Caco-2 (cell line): ENCODE measurements around the gene PACS2. TPM values are rescaled to one million over a fixed set of nuclear protein-coding genes. Genes with fewer than 3 reads are reported as not detected.

ENCODE experiments used
- BruUV-seq: library from RNA; stranded (reverse); fragments of 400-500 nt; replicated peaks from 2 replicates; lab custom pipeline; 2021; lab: Mats Ljungman, UMichigan
- CTCF ChIA-PET: fragments of 300-600 bp; sonication (Branson Sonifier 250); formaldehyde crosslinking; loops from one replicate; lab custom pipeline; 2022; ENCODE audit warnings: antibody characterized with exemption; lab: Charles Lee
- POLR2A ChIA-PET: fragments of 300-600 bp; sonication (Branson Sonifier 250); formaldehyde crosslinking; loops from one replicate; lab custom pipeline; 2022; ENCODE audit warnings: antibody characterized with exemption; lab: Charles Lee
- DNase-seq, 2 experiments: peaks; one replicate each; pipeline versions ENCODE4 v3.0.0 to v3.0.0-alpha.2; 2020 to 2022
- H3K27me3 ChIP-seq: replicated peaks from 2 replicates; pipeline ENCODE4 v1.6.0; 2011; ENCODE audit warnings: low read length; ENCODE audit not compliant: control insufficient read depth, insufficient read depth
- H3K36me3 ChIP-seq: 2 replicates; pipeline ENCODE4 v1.5.1; 2011; ENCODE audit warnings: low read length; ENCODE audit not compliant: control insufficient read depth, insufficient read depth
- H3K4me1 ChIP-seq: fragments of 250-450 bp; sonication (Bioruptor Pico); 2 replicates; pipeline ENCODE4 v1.5.1; 2020; ENCODE audit warnings: mild to moderate bottlenecking
- H3K4me3 ChIP-seq: 2 replicates; pipeline ENCODE4 v1.5.1; 2011; ENCODE audit warnings: low read depth, mild to moderate bottlenecking, control low read depth, low read length
- H3K9me3 ChIP-seq: fragments of 250-450 bp; sonication (Bioruptor Pico); 2 replicates; pipeline ENCODE4 v1.5.1; 2020; ENCODE audit warnings: mild to moderate bottlenecking, moderate library complexity
- H3K27ac Mint-ChIP-seq: one replicate; pipeline ENCODE4 v1.8.0; 2022; ENCODE audit warnings: mixed read lengths; ENCODE audit not compliant: unreplicated experiment
- H3K27me3 Mint-ChIP-seq: one replicate; pipeline ENCODE4 v1.8.0; 2022; ENCODE audit warnings: mixed read lengths; ENCODE audit not compliant: insufficient read depth, unreplicated experiment
- H3K36me3 Mint-ChIP-seq: one replicate; pipeline ENCODE4 v1.8.0; 2022; ENCODE audit warnings: mild to moderate bottlenecking, mixed read lengths; ENCODE audit not compliant: insufficient read depth, unreplicated experiment
- H3K4me1 Mint-ChIP-seq: one replicate; pipeline ENCODE4 v1.8.0; 2022; ENCODE audit warnings: low read depth, mixed read lengths; ENCODE audit not compliant: unreplicated experiment
- H3K4me3 Mint-ChIP-seq: one replicate; pipeline ENCODE4 v1.8.0; 2022; ENCODE audit warnings: mild to moderate bottlenecking, moderate library complexity, mixed read lengths; ENCODE audit not compliant: unreplicated experiment
- H3K9me3 Mint-ChIP-seq: one replicate; pipeline ENCODE4 v1.8.0; 2022; ENCODE audit warnings: mixed read lengths; ENCODE audit not compliant: unreplicated experiment
- CTCF ChIP-seq, 2 experiments: fragments of 200-600 bp in 1 of 2; IDR thresholded peaks; 1 replicate in 1 of 2; 2 replicates in 1 of 2; pipeline versions ENCODE4 v1.5.1 to v1.8.0; 2011 to 2022; ENCODE audit warnings: antibody characterized with exemption in 1 of 2, control low read depth in 1 of 2, inconsistent platforms in 1 of 2, low read depth in 1 of 2, low read length in 1 of 2, mild to moderate bottlenecking in 1 of 2, moderate library complexity in 1 of 2; ENCODE audit not compliant: insufficient read depth in 1 of 2, severe bottlenecking in 1 of 2, unreplicated experiment in 1 of 2
- intact Hi-C: fragments of 100-400 bp; cut with micrococcal nuclease; formaldehyde crosslinking; loops from one replicate; pipeline ENCODE4 v1.10.0; 2022; ENCODE audit not compliant: unreplicated experiment
- total RNA-seq: library from RNA; stranded (reverse); gene quantifications from 2 replicates; pipeline ENCODE4 v1.2.3, GENCODE V29; 2022

The PACS2 gene
- total RNA-seq, 1 experiment from 2014 or later = 58.1 TPM

GRCh38 chr14:105401699-105402098 lies 87.2 kb downstream of the PACS2 start:
- no peaks in the 10 kb centered on the region for H3K9me3 ChIP-seq
- peaks cover 4% of the 10 kb centered on the region for H3K36me3 ChIP-seq
- POLR2A ChIA-PET = no interaction called here
- no peaks in the 10 kb centered on the region for H3K27me3 ChIP-seq
- Mint-ChIP-seq H3K9me3 (peaks cover 12% of the 10 kb centered on the region), H3K4me3 (no peak overlapping the region), H3K4me1 (no peaks in the 10 kb centered on the region), H3K36me3 (peaks cover 21% of the 10 kb centered on the region), H3K27ac (no peak overlapping the region), H3K27me3 (no peaks in the 10 kb centered on the region)
- no peak for DNase-seq
- no TSS peak for BruUV-seq
- intact Hi-C loops = no loop called here
- H3K4me1 ChIP-seq = peaks cover 6% of the 10 kb centered on the region; the same call in 1 of the 2 replicates
- no peak overlapping the region for H3K4me3 ChIP-seq
- CTCF ChIA-PET = no interaction called here
- TF ChIP-seq CTCF (IDR thresholded peaks at IDR 0.05; ENCODE audit: insufficient read depth in 1 of 2, low read depth in 1 of 2, low read length in 1 of 2, severe bottlenecking in 1 of 2, unreplicated experiment in 1 of 2) = no peak

- Mint-ChIP-seq H3K36me3 (no peaks in the 10 kb centered on the region), H3K27me3 (peaks cover 10% of the 10 kb centered on the region), H3K9me3 (no peaks in the 10 kb centered on the region), H3K27ac (no peak overlapping the region), H3K4me3 (no peak overlapping the region), H3K4me1 (no peaks in the 10 kb centered on the region)
- Histone ChIP-seq H3K9me3 (no peaks in the 10 kb centered on the region), H3K4me1 (peaks cover 5% of the 10 kb centered on the region; the same call in 1 of the 2 replicates), H3K4me3 (no peak overlapping the region), H3K36me3 (no peaks in the 10 kb centered on the region), H3K27me3 (no peaks in the 10 kb centered on the region)
- TF ChIP-seq CTCF (IDR thresholded peaks at IDR 0.05; ENCODE audit: insufficient read depth in 1 of 2, low read depth in 1 of 2, low read length in 1 of 2, severe bottlenecking in 1 of 2, unreplicated experiment in 1 of 2) = no peak
- POLR2A ChIA-PET = no interaction called here
- no peak for DNase-seq
- CTCF ChIA-PET = interaction anchor here (0.7 kb wide), 1 partner anchor 208 kb away, joined by 3 read pairs; no protein-coding TSS in a partner anchor
- no TSS peak for BruUV-seq
- intact Hi-C loops = no loop called here
Measured at GRCh38 chr14:105408592-105408991, 94.0 kb downstream of the PACS2 start.

- POLR2A ChIA-PET = no interaction called here
- peaks cover 10% of the 10 kb centered on the region for H3K27me3 Mint-ChIP-seq
Measured at GRCh38 chr14:105409364-105409763, 94.8 kb downstream of the PACS2 start.

More at GRCh38 chr14:105409364-105409763, 94.8 kb downstream of the PACS2 start:
- CTCF ChIA-PET = interaction anchor here (0.7 kb wide), 2 partner anchors 208 to 618 kb away, joined by 3 read pairs; no protein-coding TSS in a partner anchor
- Histone ChIP-seq H3K4me3 (no peak overlapping the region), H3K4me1 (peaks cover 5% of the 10 kb centered on the region; the same call in 1 of the 2 replicates), H3K36me3 (no peaks in the 10 kb centered on the region), H3K27me3 (no peaks in the 10 kb centered on the region), H3K9me3 (no peaks in the 10 kb centered on the region)
- no peak overlapping the region for H3K27ac Mint-ChIP-seq
- H3K4me1 Mint-ChIP-seq = no peaks in the 10 kb centered on the region
- intact Hi-C loops = no loop called here
- no TSS peak for BruUV-seq
- H3K9me3 Mint-ChIP-seq = no peaks in the 10 kb centered on the region
- DNase-seq = no peak
- H3K36me3 Mint-ChIP-seq = no peaks in the 10 kb centered on the region
- no peak for TF ChIP-seq CTCF (IDR thresholded peaks at IDR 0.05; ENCODE audit: insufficient read depth in 1 of 2, low read depth in 1 of 2, low read length in 1 of 2, severe bottlenecking in 1 of 2, unreplicated experiment in 1 of 2)
- H3K4me3 Mint-ChIP-seq = no peak overlapping the region
